ENCODE results near the gene DBNDD1.

GRCh38 chr16:90054554-90054953 is 35.3 kb upstream of the DBNDD1 start:
- TF ChIP-seq YY1 (IDR thresholded peaks at IDR 0.05; ENCODE audit: insufficient read depth, insufficient read length) (no peak), SUZ12 (IDR thresholded peaks at IDR 0.05; ENCODE audit: extremely low read depth, insufficient read depth, insufficient read length) (no peak)
